Measurements from ENCODE around the gene MNDA. TPM values are rescaled to one million over a fixed set of nuclear protein-coding genes. Genes with fewer than 3 reads are reported as not detected.

The MNDA gene
- total and polyA plus RNA-seq, 2 of the 8 experiments (the other 6 are each of a cell fraction or from before 2014, with no cell fraction given): not detected

DNA sequence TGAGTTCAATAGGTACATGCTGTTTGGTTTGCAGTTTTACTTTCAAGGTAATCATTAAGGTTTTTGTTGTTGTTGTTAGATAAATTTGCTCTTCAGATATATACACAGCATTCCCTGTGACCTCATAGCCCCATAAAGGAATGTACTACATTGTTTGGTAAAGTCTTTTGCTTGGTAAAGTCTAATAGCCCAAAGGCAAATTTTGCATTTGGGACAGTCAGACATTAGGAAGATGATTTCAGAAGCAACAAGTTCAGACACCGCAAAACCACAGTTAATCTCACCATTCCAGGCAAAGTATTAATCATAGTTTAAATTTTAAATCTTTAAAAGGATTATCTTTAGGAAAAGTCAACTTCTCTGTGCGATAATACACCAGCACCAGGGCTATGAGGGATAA, 67.6 kb downstream of the MNDA start:
- ChIA-PET CTCF (ENCODE audit: partially characterized antibody) (no interaction called here), POLR2A (ENCODE audit: partially characterized antibody) (no interaction called here)
- Histone ChIP-seq H3K9me3 (ENCODE audit: insufficient read depth in 2 of 2, low read depth in 1 of 2, low read length in 1 of 2) (no peaks in the 10 kb centered on the region), H2BK12ac (ENCODE audit: low read depth, low read length) (no peak overlapping the region), H3K27me3 (replicated peaks in 1 of 4; ENCODE audit: control insufficient read depth in 3 of 4, extremely low read depth in 1 of 4, insufficient read depth in 3 of 4, low read length in 3 of 4) (no peaks in the 10 kb centered on the region), H3K4me2 (ENCODE audit: insufficient read depth in 1 of 2, low read depth in 2 of 2, low read length in 2 of 2) (no peak overlapping the region), H2BK20ac (ENCODE audit: low read length) (no peak overlapping the region), H2AK5ac (ENCODE audit: low read depth, low read length) (no peak overlapping the region), H4K20me1 (replicated peaks in 1 of 2; ENCODE audit: control insufficient read depth in 1 of 2, insufficient read depth in 2 of 2, low read length in 2 of 2) (no peaks in the 10 kb centered on the region), H2BK5ac (ENCODE audit: low read depth, low read length) (no peak overlapping the region), H3K4ac (replicated peaks; ENCODE audit: insufficient read length, low read depth, low read length) (no peak overlapping the region), H3K14ac (ENCODE audit: insufficient read length) (no peak overlapping the region), H4K5ac (ENCODE audit: insufficient read length, low read depth, low read length) (no peak overlapping the region), H3K4me1 (replicated peaks in 1 of 4; ENCODE audit: control insufficient read depth in 3 of 4, insufficient read depth in 4 of 4, low read length in 3 of 4) (no peaks in the 10 kb centered on the region), H2AFZ (ENCODE audit: low read length) (no peak overlapping the region), H4K8ac (ENCODE audit: extremely low read depth, insufficient read depth, low read length) (no peak overlapping the region), H3K79me1 (ENCODE audit: low read depth, low read length) (no peaks in the 10 kb centered on the region), H3K56ac (replicated peaks; ENCODE audit: insufficient read length, low read depth, low read length) (no peak overlapping the region), H2BK120ac (replicated peaks; ENCODE audit: low read depth, low read length) (no peak overlapping the region), H4K91ac (replicated peaks; ENCODE audit: insufficient read length, low read length) (no peak overlapping the region), H3K23ac (ENCODE audit: insufficient read length) (no peak overlapping the region), H2BK15ac (ENCODE audit: low read length) (no peak overlapping the region), H3K4me3 (ENCODE audit: extremely low read depth in 1 of 4, insufficient read depth in 2 of 4, low read depth in 3 of 4, low read length in 4 of 4) (no peak overlapping the region), H3K23me2 (ENCODE audit: low read depth, low read length) (no peaks in the 10 kb centered on the region), H3K79me2 (ENCODE audit: control insufficient read depth in 1 of 2, insufficient read depth in 2 of 2, low read length in 2 of 2) (no peaks in the 10 kb centered on the region), H3K36me3 (ENCODE audit: control insufficient read depth in 2 of 4, insufficient read depth in 4 of 4, low read length in 3 of 4) (no peaks in the 10 kb centered on the region), H3K18ac (ENCODE audit: extremely low read depth, low read length) (no peak overlapping the region), H3K9ac (replicated peaks in 1 of 4; ENCODE audit: extremely low read depth in 1 of 4, low read depth in 3 of 4, low read length in 3 of 4) (no peak overlapping the region), H3K27ac (ENCODE audit: low read depth, low read length) (no peak overlapping the region)
- no peak for FAIRE-seq
- no CpG with 5 or more reads among the region's 2 CpGs for WGBS, 2 experiments (ENCODE audit: extremely low coverage in 1 of 2, insufficient coverage in 1 of 2, insufficient read length in 1 of 2, insufficient replicate concordance in 2 of 2, low coverage in 1 of 2, low lambda C conversion rate in 2 of 2, missing lambda C conversion rate in 1 of 2)
- no peak for DNase-seq (ENCODE audit: low read depth in 1 of 2, low spot score in 2 of 2)
- TF ChIP-seq CBX5 (IDR thresholded peaks at IDR 0.05; ENCODE audit: low read depth, low read length) (no peak), BACH1 (IDR thresholded peaks at IDR 0.05; ENCODE audit: low read length) (no peak), CEBPB (IDR thresholded peaks at IDR 0.05; ENCODE audit: low read depth, low read length) (no peak), SP4 (IDR thresholded peaks at IDR 0.05; ENCODE audit: low read length) (no peak), EZH2 (IDR thresholded peaks at IDR 0.05; ENCODE audit: low read depth, low read length, severe bottlenecking) (no peak), RAD21 (IDR thresholded peaks at IDR 0.05 in 1 of 2, conservative IDR thresholded peaks at IDR 0.05 in 1 of 2; ENCODE audit: low read depth in 2 of 2, low read length in 2 of 2) (no peak), ASH2L (IDR thresholded peaks at IDR 0.05; ENCODE audit: low read length) (no peak), POLR2AphosphoS5 (IDR thresholded peaks at IDR 0.05; ENCODE audit: low read depth, low read length) (no peak), TEAD4 (IDR thresholded peaks at IDR 0.05; ENCODE audit: low read depth, low read length) (no peak), NANOG (IDR thresholded peaks at IDR 0.05; ENCODE audit: insufficient read depth, low read depth, low read length, poor library complexity, severe bottlenecking) (no peak), SIRT6 (IDR thresholded peaks at IDR 0.05; ENCODE audit: low read length) (no peak), CREB1 (IDR thresholded peaks at IDR 0.05) (no peak), CHD2 (IDR thresholded peaks at IDR 0.05; ENCODE audit: low read length) (no peak), JUN (IDR thresholded peaks at IDR 0.05; ENCODE audit: low read depth, low read length) (no peak)
- TF ChIP-seq, protein P1, sequence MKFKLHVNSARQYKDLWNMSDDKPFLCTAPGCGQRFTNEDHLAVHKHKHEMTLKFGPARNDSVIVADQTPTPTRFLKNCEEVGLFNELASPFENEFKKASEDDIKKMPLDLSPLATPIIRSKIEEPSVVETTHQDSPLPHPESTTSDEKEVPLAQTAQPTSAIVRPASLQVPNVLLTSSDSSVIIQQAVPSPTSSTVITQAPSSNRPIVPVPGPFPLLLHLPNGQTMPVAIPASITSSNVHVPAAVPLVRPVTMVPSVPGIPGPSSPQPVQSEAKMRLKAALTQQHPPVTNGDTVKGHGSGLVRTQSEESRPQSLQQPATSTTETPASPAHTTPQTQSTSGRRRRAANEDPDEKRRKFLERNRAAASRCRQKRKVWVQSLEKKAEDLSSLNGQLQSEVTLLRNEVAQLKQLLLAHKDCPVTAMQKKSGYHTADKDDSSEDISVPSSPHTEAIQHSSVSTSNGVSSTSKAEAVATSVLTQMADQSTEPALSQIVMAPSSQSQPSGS (IDR thresholded peaks at IDR 0.05; ENCODE audit: low read length): no peak
